Stimulated activated CD8-positive, alpha-beta memory T cell treated with anti-CD3 and anti-CD28 coated beads, Interleukin-12 subunit alpha, Interleukin-12 subunit beta, amount 100 ng/mL, for 1 hour (primary cell): Measurements from ENCODE around the gene GRPEL2.
"Not testable (repeated sequence)": the region's sequence is repeated elsewhere in the genome, so short reads cannot be mapped to it uniquely, and the experiment has no call there.

Experiments used
- DNase-seq: peaks from one replicate; pipeline ENCODE4 v3.0.0-alpha.2; 2020; ENCODE audit warnings: low read depth

The GRPEL2 gene

GRCh38 chr5:149398747-149399266 lies 53.5 kb downstream of the GRPEL2 start:
- not testable (repeated sequence) for DNase-seq

DNA sequence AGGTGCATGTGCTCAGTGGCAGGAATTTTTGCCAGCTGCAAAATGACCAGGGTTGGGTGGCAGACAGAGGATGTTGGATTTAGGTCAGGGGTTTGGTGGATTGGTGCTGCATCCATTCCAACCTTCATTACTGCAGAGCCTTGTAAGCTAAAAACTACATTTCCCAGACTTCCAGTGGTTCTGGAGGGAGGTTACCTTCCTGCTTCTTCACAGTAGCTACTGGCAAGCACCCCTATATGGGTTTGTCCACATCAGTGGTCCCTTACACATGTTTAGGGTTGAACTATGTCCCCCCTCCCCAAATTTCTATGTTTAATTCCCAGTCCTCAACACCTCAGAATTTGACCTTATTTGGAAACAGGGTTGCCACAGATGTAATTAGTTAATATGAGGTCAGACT lies 54.5 kb downstream of the GRPEL2 start:
- DNase-seq = no peak

DNA sequence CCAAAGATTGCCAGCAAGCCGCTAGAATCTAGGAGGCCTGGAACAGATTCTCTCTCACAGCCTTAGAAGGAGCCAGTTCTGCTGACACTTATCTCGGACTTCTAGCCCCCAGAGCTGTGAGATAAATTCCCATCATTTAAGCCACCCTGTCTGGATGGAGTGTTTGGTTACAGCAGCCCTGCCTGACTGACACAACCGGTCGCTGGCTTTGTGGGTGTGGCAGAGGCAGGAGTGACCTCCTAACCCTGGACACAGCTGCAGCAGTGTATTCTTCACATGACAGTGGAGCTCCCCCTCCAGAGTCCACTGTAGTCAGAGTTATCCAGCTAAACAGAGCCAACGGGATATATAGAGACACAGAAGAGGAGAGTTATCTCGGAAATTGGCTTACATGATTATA lies 55.0 kb downstream of the GRPEL2 start:
- no peak for DNase-seq

GRCh38 chr5:149401051-149401450 lies 55.8 kb downstream of the GRPEL2 start:
- DNase-seq = no peak

DNA sequence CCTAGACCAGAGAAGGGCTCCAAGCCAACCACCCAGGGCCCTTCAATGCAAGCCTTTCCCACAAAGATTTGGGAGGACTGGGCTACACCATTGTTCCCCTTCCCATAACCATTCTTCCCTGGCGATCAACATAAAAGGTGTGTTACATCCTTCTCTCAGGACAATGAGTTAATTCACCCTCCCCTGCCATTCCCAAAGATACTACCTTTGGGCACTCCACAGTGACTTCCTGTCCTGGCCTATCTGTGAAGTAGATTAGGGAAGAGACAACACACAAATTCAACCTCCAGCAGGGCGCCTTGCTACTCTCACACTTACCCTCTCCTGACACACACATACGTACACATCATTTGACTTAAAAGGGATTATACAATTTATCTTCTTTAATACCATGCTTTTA lies 57.0 kb downstream of the GRPEL2 start:
- no peak for DNase-seq
